Activated CD4-positive, alpha-beta T cell treated with anti-CD3 and anti-CD28 coated beads for 48 hours (primary cell): ENCODE results near the gene DNTTIP2.
"Not testable (repeated sequence)": the region's sequence is repeated elsewhere in the genome, so short reads cannot be mapped to it uniquely, and the experiment has no call there.

Experiments
- DNase-seq: peaks from one replicate; pipeline ENCODE4 v3.0.0-alpha.2; 2020

The DNTTIP2 gene

GRCh38 chr1:93874025-93874651, 4.9 kb downstream of the DNTTIP2 start:
- DNase-seq, result no peak

- no peak for DNase-seq
These were observed 7.6 kb downstream of the DNTTIP2 start for GRCh38 chr1:93871366-93871765.

- no peak for DNase-seq
These were observed 9.4 kb downstream of the DNTTIP2 start for GRCh38 chr1:93869653-93870052.

- not testable (repeated sequence) for DNase-seq
These were observed 10.5 kb downstream of the DNTTIP2 start for GRCh38 chr1:93868492-93868891.

GRCh38 chr1:93865253-93865652, 13.8 kb downstream of the DNTTIP2 start:
- DNase-seq, result no peak

- no peak for DNase-seq
These were observed 14.8 kb downstream of the DNTTIP2 start for GRCh38 chr1:93864175-93864574.

GRCh38 chr1:93857653-93858052, 21.4 kb downstream of the DNTTIP2 start:
- DNase-seq, result not testable (repeated sequence)

- DNase-seq, result not testable (repeated sequence)
These were observed 23.0 kb downstream of the DNTTIP2 start for GRCh38 chr1:93855983-93856382.

GRCh38 chr1:93853940-93854339, 25.1 kb downstream of the DNTTIP2 start:
- DNase-seq, result no peak

GRCh38 chr1:93851878-93852277, 27.1 kb downstream of the DNTTIP2 start:
- DNase-seq, result no peak

- DNase-seq, result no peak
These were observed 27.7 kb downstream of the DNTTIP2 start for GRCh38 chr1:93851327-93851712.

GRCh38 chr1:93850687-93851326, 28.2 kb downstream of the DNTTIP2 start:
- DNase-seq, result peak; percentile 72

GRCh38 chr1:93848350-93848883, 30.6 kb downstream of the DNTTIP2 start:
- no peak for DNase-seq

- peak; percentile 71 for DNase-seq
These were observed 31.2 kb downstream of the DNTTIP2 start for GRCh38 chr1:93847811-93848288.

GRCh38 chr1:93846992-93847810, 31.8 kb downstream of the DNTTIP2 start:
- DNase-seq, result peak; percentile 91

- peak; percentile 82 for DNase-seq
These were observed 32.6 kb downstream of the DNTTIP2 start for GRCh38 chr1:93846206-93846991.

GRCh38 chr1:93845538-93846205, 33.3 kb downstream of the DNTTIP2 start:
- DNase-seq, result peak; percentile 53

GRCh38 chr1:93844262-93845045, 34.6 kb downstream of the DNTTIP2 start:
- peak; percentile 34 for DNase-seq

- no peak for DNase-seq
These were observed 36.1 kb downstream of the DNTTIP2 start for GRCh38 chr1:93842750-93843500.

GRCh38 chr1:93841771-93842170, 37.2 kb downstream of the DNTTIP2 start:
- DNase-seq, result no peak
